Caco-2 (cell line): ENCODE results near the gene RASIP1. TPM values are rescaled to one million over a fixed set of nuclear protein-coding genes. Genes with fewer than 3 reads are reported as not detected.
A peak's percentile ranks its signal among the peaks of the same experiment; 100 is the strongest.

Experiments used
- BruUV-seq: library from RNA; stranded (reverse); fragments of 400-500 nt; replicated peaks from 2 replicates; lab custom pipeline; 2021; lab: Mats Ljungman, UMichigan
- CTCF ChIA-PET: fragments of 300-600 bp; sonication (Branson Sonifier 250); formaldehyde crosslinking; loops from one replicate; lab custom pipeline; 2022; ENCODE audit warnings: antibody characterized with exemption; lab: Charles Lee
- POLR2A ChIA-PET: fragments of 300-600 bp; sonication (Branson Sonifier 250); formaldehyde crosslinking; loops from one replicate; lab custom pipeline; 2022; ENCODE audit warnings: antibody characterized with exemption; lab: Charles Lee
- DNase-seq, 2 experiments: peaks; one replicate each; pipeline versions ENCODE4 v3.0.0 to v3.0.0-alpha.2; 2020 to 2022
- H3K27me3 ChIP-seq: replicated peaks from 2 replicates; pipeline ENCODE4 v1.6.0; 2011; ENCODE audit warnings: low read length; ENCODE audit not compliant: control insufficient read depth, insufficient read depth
- H3K36me3 ChIP-seq: 2 replicates; pipeline ENCODE4 v1.5.1; 2011; ENCODE audit warnings: low read length; ENCODE audit not compliant: control insufficient read depth, insufficient read depth
- H3K4me1 ChIP-seq: fragments of 250-450 bp; sonication (Bioruptor Pico); 2 replicates; pipeline ENCODE4 v1.5.1; 2020; ENCODE audit warnings: mild to moderate bottlenecking
- H3K4me3 ChIP-seq: 2 replicates; pipeline ENCODE4 v1.5.1; 2011; ENCODE audit warnings: low read depth, mild to moderate bottlenecking, control low read depth, low read length
- H3K9me3 ChIP-seq: fragments of 250-450 bp; sonication (Bioruptor Pico); 2 replicates; pipeline ENCODE4 v1.5.1; 2020; ENCODE audit warnings: mild to moderate bottlenecking, moderate library complexity
- H3K27ac Mint-ChIP-seq: one replicate; pipeline ENCODE4 v1.8.0; 2022; ENCODE audit warnings: mixed read lengths; ENCODE audit not compliant: unreplicated experiment
- H3K27me3 Mint-ChIP-seq: one replicate; pipeline ENCODE4 v1.8.0; 2022; ENCODE audit warnings: mixed read lengths; ENCODE audit not compliant: insufficient read depth, unreplicated experiment
- H3K36me3 Mint-ChIP-seq: one replicate; pipeline ENCODE4 v1.8.0; 2022; ENCODE audit warnings: mild to moderate bottlenecking, mixed read lengths; ENCODE audit not compliant: insufficient read depth, unreplicated experiment
- H3K4me1 Mint-ChIP-seq: one replicate; pipeline ENCODE4 v1.8.0; 2022; ENCODE audit warnings: low read depth, mixed read lengths; ENCODE audit not compliant: unreplicated experiment
- H3K4me3 Mint-ChIP-seq: one replicate; pipeline ENCODE4 v1.8.0; 2022; ENCODE audit warnings: mild to moderate bottlenecking, moderate library complexity, mixed read lengths; ENCODE audit not compliant: unreplicated experiment
- H3K9me3 Mint-ChIP-seq: one replicate; pipeline ENCODE4 v1.8.0; 2022; ENCODE audit warnings: mixed read lengths; ENCODE audit not compliant: unreplicated experiment
- intact Hi-C: fragments of 100-400 bp; cut with micrococcal nuclease; formaldehyde crosslinking; loops from one replicate; pipeline ENCODE4 v1.10.0; 2022; ENCODE audit not compliant: unreplicated experiment
- total RNA-seq: library from RNA; stranded (reverse); gene quantifications from 2 replicates; pipeline ENCODE4 v1.2.3, GENCODE V29; 2022
- TF ChIP-seq, protein P1 (sequence below), 2 experiments: fragments of 200-600 bp in 1 of 2; IDR thresholded peaks; 1 replicate in 1 of 2; 2 replicates in 1 of 2; pipeline versions ENCODE4 v1.5.1 to v1.8.0; 2011 to 2022; ENCODE audit warnings: antibody characterized with exemption in 1 of 2, control low read depth in 1 of 2, inconsistent platforms in 1 of 2, low read depth in 1 of 2, low read length in 1 of 2, mild to moderate bottlenecking in 1 of 2, moderate library complexity in 1 of 2; ENCODE audit not compliant: insufficient read depth in 1 of 2, severe bottlenecking in 1 of 2, unreplicated experiment in 1 of 2

Gene RASIP1
- total RNA-seq, 1 experiment from 2014 or later, result 5.9 TPM

DNA sequence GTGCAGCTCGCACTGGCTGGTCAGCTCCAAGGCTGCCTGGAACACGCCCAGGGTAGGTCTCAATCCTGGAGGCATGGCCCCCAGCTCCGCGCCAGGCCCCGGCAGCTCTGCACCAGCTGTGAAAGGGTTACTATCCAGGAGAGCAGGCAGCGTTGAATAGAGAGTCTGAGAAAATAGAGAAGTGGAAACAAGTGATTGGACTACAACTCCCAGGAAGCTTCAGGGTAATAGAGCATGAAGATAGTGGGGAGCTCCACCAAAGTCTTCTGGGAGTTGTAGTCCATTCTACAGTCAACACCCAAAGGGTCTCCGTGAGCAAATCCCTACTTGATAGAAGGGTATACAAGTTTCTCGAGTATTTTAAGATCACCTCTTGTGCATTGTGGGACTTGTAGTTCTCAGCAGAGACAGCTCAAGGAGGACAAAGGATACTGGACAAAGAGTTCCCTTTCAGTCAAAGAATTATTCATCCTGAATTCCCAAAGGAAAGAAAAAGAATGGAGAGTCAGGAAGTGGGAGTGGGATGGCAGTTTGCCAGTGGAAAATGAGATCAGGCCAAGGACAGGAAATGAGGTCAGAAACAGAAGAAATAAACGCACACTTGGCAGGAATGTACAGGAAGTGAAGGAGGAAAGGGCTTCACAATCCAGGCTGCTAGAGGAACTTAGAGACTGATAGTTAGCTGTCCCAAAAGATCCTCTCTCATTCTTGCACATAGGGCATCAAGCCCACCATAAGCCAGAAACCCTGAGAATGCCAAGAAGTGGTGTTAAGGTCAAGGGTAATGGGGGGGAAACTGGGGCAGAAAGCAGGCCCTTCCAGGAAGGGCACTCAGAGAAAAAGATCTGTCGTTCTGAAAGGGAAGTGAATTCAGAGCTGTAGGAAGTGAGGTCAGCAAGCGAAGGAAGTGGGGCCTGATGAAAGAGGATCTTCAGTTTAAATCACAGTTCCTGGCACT lies 15.3 kb downstream of the RASIP1 start:
- TF ChIP-seq, protein P1, sequence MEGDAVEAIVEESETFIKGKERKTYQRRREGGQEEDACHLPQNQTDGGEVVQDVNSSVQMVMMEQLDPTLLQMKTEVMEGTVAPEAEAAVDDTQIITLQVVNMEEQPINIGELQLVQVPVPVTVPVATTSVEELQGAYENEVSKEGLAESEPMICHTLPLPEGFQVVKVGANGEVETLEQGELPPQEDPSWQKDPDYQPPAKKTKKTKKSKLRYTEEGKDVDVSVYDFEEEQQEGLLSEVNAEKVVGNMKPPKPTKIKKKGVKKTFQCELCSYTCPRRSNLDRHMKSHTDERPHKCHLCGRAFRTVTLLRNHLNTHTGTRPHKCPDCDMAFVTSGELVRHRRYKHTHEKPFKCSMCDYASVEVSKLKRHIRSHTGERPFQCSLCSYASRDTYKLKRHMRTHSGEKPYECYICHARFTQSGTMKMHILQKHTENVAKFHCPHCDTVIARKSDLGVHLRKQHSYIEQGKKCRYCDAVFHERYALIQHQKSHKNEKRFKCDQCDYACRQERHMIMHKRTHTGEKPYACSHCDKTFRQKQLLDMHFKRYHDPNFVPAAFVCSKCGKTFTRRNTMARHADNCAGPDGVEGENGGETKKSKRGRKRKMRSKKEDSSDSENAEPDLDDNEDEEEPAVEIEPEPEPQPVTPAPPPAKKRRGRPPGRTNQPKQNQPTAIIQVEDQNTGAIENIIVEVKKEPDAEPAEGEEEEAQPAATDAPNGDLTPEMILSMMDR (IDR thresholded peaks at IDR 0.05; ENCODE audit: insufficient read depth in 1 of 2, low read depth in 1 of 2, low read length in 1 of 2, severe bottlenecking in 1 of 2, unreplicated experiment in 1 of 2), result no peak
- no peaks in the 10 kb centered on the region for H3K36me3 ChIP-seq
- ChIA-PET CTCF (interaction anchor here (0.8 to 2.1 kb wide), 4 partner anchors 10 to 331 kb away, joined by 3 to 10 read pairs (median 6); no protein-coding TSS in a partner anchor), POLR2A (interaction anchor here (0.5 to 1.6 kb wide), 2 partner anchors 11 to 361 kb away, joined by 3 to 4 read pairs; partner anchors contain the start of gene TMEM143)
- no peaks in the 10 kb centered on the region for H3K9me3 ChIP-seq
- peaks cover 7% of the 10 kb centered on the region for H3K4me1 Mint-ChIP-seq
- H3K4me3 ChIP-seq, result no peak overlapping the region
- H3K36me3 Mint-ChIP-seq, result peaks cover 19% of the 10 kb centered on the region
- no peak overlapping the region for H3K4me3 Mint-ChIP-seq
- intact Hi-C loops, result no loop called here
- no TSS peak for BruUV-seq
- peak in 1 of 2 experiments; percentile 51 for DNase-seq
- H3K27me3 Mint-ChIP-seq, result no peaks in the 10 kb centered on the region
- peak overlapping the region; percentile 30 for H3K27ac Mint-ChIP-seq
- peaks cover 3% of the 10 kb centered on the region for H3K4me1 ChIP-seq
- H3K9me3 Mint-ChIP-seq, result no peaks in the 10 kb centered on the region
- H3K27me3 ChIP-seq, result no peaks in the 10 kb centered on the region

DNA sequence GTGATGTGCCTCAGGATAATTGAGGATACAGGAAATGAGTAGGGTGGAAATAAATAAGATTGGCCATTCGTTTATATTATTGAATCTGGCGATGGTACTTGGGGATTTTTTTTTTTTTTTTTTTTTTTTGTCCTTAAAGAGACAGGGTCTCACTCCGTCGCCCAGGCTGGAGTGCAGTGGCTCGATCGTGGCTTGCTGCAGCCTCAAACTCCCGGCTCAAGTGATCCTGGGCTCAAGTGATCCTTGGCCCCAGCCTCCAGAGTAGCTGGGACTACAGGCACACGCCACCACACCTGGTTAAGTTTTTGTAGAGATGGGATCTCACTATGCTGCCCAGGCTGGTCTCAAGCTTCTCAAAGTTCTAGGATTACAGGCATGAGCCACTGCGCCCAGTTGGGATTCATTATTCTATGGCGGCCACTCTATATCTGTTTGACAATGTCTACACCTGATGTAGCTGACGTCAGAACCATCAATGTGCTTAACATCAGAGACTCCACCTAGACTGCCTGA lies 18.2 kb downstream of the RASIP1 start:
- H3K9me3 Mint-ChIP-seq, result no peaks in the 10 kb centered on the region
- no peak overlapping the region for H3K4me3 Mint-ChIP-seq
- no peaks in the 10 kb centered on the region for H3K27me3 Mint-ChIP-seq
- peaks cover 20% of the 10 kb centered on the region for H3K4me1 Mint-ChIP-seq
- ChIA-PET POLR2A (no interaction called here), CTCF (no interaction called here)
- Histone ChIP-seq H3K4me1 (peaks cover 6% of the 10 kb centered on the region), H3K4me3 (no peak overlapping the region), H3K9me3 (no peaks in the 10 kb centered on the region), H3K36me3 (no peaks in the 10 kb centered on the region), H3K27me3 (no peaks in the 10 kb centered on the region)
- DNase-seq, result no peak
- H3K27ac Mint-ChIP-seq, result no peak overlapping the region
- intact Hi-C loops, result no loop called here
- no TSS peak for BruUV-seq
- H3K36me3 Mint-ChIP-seq, result peaks cover 30% of the 10 kb centered on the region
- TF ChIP-seq, protein P1 (IDR thresholded peaks at IDR 0.05; ENCODE audit: insufficient read depth in 1 of 2, low read depth in 1 of 2, low read length in 1 of 2, severe bottlenecking in 1 of 2, unreplicated experiment in 1 of 2), result no peak

DNA sequence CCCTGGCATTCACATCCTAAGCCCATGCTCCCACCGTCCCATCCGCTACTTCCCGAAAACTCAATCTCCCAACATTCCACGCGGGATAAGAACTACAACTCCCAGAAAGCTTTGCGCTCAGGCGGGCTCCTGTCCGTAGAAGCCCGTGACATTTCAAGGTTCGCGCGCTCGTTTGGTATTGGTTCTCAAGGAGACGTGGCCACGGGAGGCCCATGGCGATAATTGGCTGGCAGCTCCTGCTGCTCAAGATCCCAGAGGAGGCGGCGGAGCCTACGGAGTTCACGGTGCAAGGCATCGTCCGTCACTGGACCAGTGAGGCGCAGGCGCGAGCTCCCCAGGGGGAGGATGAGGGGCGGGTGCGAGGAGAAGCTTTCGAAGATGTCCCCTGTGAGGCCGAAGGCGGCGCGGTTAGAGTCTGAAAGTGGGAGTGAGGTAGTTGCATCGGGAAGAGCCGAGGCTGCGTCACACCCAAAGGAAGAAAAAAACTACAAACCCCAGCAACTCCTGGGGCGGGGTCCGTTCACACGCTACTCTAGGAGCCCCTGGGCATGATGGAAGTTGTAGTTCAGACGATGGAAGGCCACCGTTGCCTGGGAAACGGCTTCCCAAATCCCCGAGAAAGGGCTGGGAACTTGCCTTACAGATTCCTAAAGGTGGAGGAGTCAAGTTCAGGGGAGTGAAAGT lies 19.7 kb downstream of the RASIP1 start:
- Mint-ChIP-seq H3K4me1 (peaks cover 26% of the 10 kb centered on the region), H3K4me3 (peak overlapping the region; percentile 92), H3K27ac (peak overlapping the region; percentile 97), H3K9me3 (no peaks in the 10 kb centered on the region), H3K36me3 (peaks cover 30% of the 10 kb centered on the region), H3K27me3 (no peaks in the 10 kb centered on the region)
- no peaks in the 10 kb centered on the region for H3K9me3 ChIP-seq
- CTCF ChIA-PET, result interaction anchor here (0.6 to 1.4 kb wide), 5 partner anchors 13 to 75 kb away, joined by 3 to 8 read pairs (median 5); partner anchors contain the start of gene CA11
- H3K27me3 ChIP-seq, result no peaks in the 10 kb centered on the region
- H3K4me1 ChIP-seq, result peaks cover 6% of the 10 kb centered on the region
- BruUV-seq, result no TSS peak
- POLR2A ChIA-PET, result interaction anchor here (0.5 to 1.0 kb wide), 9 partner anchors 11 to 485 kb away, joined by 3 to 8 read pairs (median 3); partner anchors contain the start of genes FUT2, PPP1R15A and SPHK2
- no peaks in the 10 kb centered on the region for H3K36me3 ChIP-seq
- DNase-seq, result peak; percentile 97 to 99
- TF ChIP-seq, protein P1 (IDR thresholded peaks at IDR 0.05; ENCODE audit: insufficient read depth in 1 of 2, low read depth in 1 of 2, low read length in 1 of 2, severe bottlenecking in 1 of 2, unreplicated experiment in 1 of 2), result no peak
- intact Hi-C loops, result loop anchor here (1.0 kb wide), 1 partner anchor 18 kb away; no protein-coding TSS in a partner anchor
- H3K4me3 ChIP-seq, result peak overlapping the region; percentile 79
